Left forelimb (tissue), 1 donor: ENCODE results near the gene ARFGAP1.

ENCODE experiments used
- DNase-seq: peaks from one replicate; pipeline ENCODE4 v3.0.0-alpha.2; 2018; ENCODE audit warnings: low spot score

The ARFGAP1 gene

GRCh38 chr20:63321148-63321831 is 48.7 kb downstream of the ARFGAP1 start:
- peak; percentile 83 for DNase-seq

- no peak for DNase-seq
These were observed 49.7 kb downstream of the ARFGAP1 start for GRCh38 chr20:63322146-63322932.

- no peak for DNase-seq
These were observed 50.3 kb downstream of the ARFGAP1 start for GRCh38 chr20:63322933-63323273.

- no peak for DNase-seq
These were observed 50.9 kb downstream of the ARFGAP1 start for GRCh38 chr20:63323357-63323981.

- DNase-seq: no peak
These were observed 52.4 kb downstream of the ARFGAP1 start for GRCh38 chr20:63325021-63325471.

- no peak for DNase-seq
These were observed 53.1 kb downstream of the ARFGAP1 start for GRCh38 chr20:63325554-63326313.

GRCh38 chr20:63326314-63327230 is 54.0 kb downstream of the ARFGAP1 start:
- no peak for DNase-seq

GRCh38 chr20:63327231-63327745 is 54.7 kb downstream of the ARFGAP1 start:
- DNase-seq: no peak

GRCh38 chr20:63328026-63328700 is 55.5 kb downstream of the ARFGAP1 start:
- DNase-seq: no peak

- no peak for DNase-seq
These were observed 56.2 kb downstream of the ARFGAP1 start for GRCh38 chr20:63328718-63329275.

- no peak for DNase-seq
These were observed 56.9 kb downstream of the ARFGAP1 start for GRCh38 chr20:63329331-63330083.

- DNase-seq: no peak
These were observed 57.6 kb downstream of the ARFGAP1 start for GRCh38 chr20:63330084-63330760.

GRCh38 chr20:63330940-63331339 is 58.3 kb downstream of the ARFGAP1 start:
- no peak for DNase-seq

- no peak for DNase-seq
These were observed 59.3 kb downstream of the ARFGAP1 start for GRCh38 chr20:63331741-63332400.

GRCh38 chr20:63332488-63333240 is 60.1 kb downstream of the ARFGAP1 start:
- no peak for DNase-seq

- DNase-seq: no peak
These were observed 60.7 kb downstream of the ARFGAP1 start for GRCh38 chr20:63333241-63333836.

GRCh38 chr20:63334356-63334755 is 61.7 kb downstream of the ARFGAP1 start:
- no peak for DNase-seq
